Esophagus muscularis mucosa (tissue), 4 donors: ENCODE results near the gene BACE2.

ENCODE experiments used
- EP300 ChIP-seq: sonication (generic); formaldehyde crosslinking; IDR thresholded peaks from one replicate; pipeline ENCODE4 v1.6.1; 2017; ENCODE audit warnings: antibody characterized with exemption
- POLR2A ChIP-seq: fragments of 450-650 bp; IDR thresholded peaks from one replicate; pipeline ENCODE4 v1.6.1; 2017; ENCODE audit warnings: antibody characterized with exemption, moderate library complexity, mild to moderate bottlenecking, low read depth
- POLR2AphosphoS5 ChIP-seq, 2 donors: sonication (generic); formaldehyde crosslinking; IDR thresholded peaks; one replicate each; pipeline ENCODE4 v1.6.1; 2017; ENCODE audit warnings: antibody characterized with exemption in 2 of 2
- TF ChIP-seq, protein P1 (sequence below), 3 experiments: fragments of 200-600 bp in 2 of 3; fragments of 450-650 bp in 1 of 3; sonication (generic) in 2 of 3; IDR thresholded peaks; one replicate each; pipeline ENCODE4 v1.5.1; 2017 to 2019; ENCODE audit warnings: antibody characterized with exemption in 3 of 3, mild to moderate bottlenecking in 2 of 3, moderate library complexity in 1 of 3

GRCh38 chr21:41219498-41220207 lies 51.7 kb downstream of the BACE2 start:
- TF ChIP-seq, protein P1, sequence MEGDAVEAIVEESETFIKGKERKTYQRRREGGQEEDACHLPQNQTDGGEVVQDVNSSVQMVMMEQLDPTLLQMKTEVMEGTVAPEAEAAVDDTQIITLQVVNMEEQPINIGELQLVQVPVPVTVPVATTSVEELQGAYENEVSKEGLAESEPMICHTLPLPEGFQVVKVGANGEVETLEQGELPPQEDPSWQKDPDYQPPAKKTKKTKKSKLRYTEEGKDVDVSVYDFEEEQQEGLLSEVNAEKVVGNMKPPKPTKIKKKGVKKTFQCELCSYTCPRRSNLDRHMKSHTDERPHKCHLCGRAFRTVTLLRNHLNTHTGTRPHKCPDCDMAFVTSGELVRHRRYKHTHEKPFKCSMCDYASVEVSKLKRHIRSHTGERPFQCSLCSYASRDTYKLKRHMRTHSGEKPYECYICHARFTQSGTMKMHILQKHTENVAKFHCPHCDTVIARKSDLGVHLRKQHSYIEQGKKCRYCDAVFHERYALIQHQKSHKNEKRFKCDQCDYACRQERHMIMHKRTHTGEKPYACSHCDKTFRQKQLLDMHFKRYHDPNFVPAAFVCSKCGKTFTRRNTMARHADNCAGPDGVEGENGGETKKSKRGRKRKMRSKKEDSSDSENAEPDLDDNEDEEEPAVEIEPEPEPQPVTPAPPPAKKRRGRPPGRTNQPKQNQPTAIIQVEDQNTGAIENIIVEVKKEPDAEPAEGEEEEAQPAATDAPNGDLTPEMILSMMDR (IDR thresholded peaks at IDR 0.05): no peak
- TF ChIP-seq POLR2A (no peak), EP300 (no peak), POLR2AphosphoS5 (IDR thresholded peaks at IDR 0.05) (no peak)
